ENCODE measurements around the gene RTN4IP1.

RTN4IP1 gene

GRCh38 chr6:106540907-106541306 lies 88.4 kb downstream of the RTN4IP1 start:
- DNase-seq = no peak

GRCh38 chr6:106540432-106540831 lies 88.9 kb downstream of the RTN4IP1 start:
- no peak for DNase-seq

DNA sequence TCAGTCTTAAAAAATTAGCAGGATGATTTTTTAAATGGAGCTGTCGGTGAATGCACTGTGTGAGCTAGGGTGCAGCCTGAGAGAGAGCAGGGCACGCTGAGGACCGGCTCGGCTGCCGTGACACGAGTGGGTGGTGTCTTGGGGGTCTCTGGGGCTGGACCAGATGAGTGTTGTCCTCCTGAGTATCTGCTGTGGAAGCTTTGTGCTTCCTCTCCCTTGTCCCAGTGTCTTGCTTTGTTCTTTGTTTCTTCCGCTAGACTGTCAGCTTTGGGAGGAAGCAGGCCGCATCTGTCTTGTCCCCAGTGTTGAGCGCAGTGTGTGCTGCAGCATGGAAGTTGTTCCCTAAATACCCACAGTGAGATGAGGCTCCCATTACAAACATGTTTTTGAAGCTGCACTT lies 89.4 kb downstream of the RTN4IP1 start:
- DNase-seq = peak; percentile 42

DNA sequence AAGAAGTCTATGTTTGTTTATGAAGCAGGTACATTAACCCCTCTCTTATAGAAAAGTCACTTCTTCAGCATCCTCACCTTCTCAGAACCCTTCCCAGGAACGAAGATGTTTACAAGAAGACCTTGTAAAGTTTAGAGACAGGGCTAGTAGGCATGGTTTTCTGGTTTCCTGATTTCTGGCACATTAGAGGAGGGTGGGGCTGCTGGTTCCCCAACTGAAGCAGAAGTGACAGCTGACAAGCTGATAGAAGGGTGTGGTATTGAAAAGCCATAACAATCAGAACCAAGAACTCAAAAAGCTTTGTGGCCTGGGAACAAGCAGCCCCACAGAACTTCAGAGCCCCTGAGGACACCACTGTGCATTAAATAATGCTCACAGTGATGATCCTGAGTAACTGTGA lies 91.2 kb downstream of the RTN4IP1 start:
- DNase-seq = peak; percentile 18

GRCh38 chr6:106537662-106538061 lies 91.6 kb downstream of the RTN4IP1 start:
- no peak for DNase-seq

DNA sequence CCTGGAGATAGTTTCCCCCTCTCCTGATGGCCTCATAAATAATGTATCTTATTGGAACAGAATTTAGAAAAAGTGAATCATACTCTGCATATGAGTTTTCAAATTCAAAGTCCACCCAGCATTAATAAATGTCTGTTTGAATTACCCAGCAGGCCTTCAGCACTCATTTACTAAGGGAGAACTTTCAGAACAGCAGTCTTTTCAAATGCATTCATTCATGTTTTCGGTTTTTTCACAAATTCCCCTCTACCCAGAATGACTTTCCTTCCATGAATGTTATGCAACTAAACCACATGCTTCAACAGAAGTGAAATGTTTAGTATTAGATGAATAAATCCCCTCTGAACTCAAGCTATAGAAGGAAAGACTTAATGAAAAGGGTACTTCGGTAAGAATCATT lies 92.4 kb downstream of the RTN4IP1 start:
- DNase-seq = peak; percentile 62

DNA sequence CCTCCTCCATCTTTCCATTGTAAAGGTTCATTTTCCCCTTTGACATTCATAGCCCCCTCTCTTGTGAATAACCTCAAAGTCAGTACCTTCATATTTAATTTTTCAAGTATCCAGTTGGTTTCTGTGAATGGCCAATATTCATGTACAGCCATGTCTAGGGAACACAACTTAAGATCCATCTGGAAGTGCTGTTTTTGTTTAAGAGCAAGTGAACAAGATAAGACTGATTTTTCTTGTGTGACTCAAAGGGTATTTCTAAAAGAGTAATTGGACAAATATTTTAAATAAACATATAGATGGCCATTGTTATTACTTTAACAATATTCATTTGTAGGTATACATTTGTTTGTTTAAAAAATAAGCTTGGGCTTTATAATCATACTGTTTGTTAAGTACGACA lies 92.9 kb downstream of the RTN4IP1 start:
- no peak for DNase-seq

DNA sequence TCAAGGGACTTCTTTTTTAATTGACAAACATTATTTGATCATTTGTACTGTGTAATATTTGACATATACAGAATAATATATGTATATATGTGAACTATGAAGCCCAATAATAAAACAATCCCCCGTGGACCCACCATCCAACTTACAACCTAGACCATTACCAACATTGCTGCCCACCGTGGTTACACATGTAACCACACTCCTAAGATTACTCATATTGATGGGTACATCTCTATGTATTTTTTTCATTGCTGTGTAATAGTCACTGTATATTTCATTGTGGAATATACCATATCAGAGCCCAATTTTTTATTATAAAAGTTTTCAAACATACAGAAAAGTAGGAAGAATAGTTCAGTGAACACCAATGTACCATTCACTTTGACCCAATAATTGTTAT lies 94.3 kb downstream of the RTN4IP1 start:
- no peak for DNase-seq

- DNase-seq = peak; percentile 58
Observed at GRCh38 chr6:106534564-106534982, 94.7 kb downstream of the RTN4IP1 start.

GRCh38 chr6:106534004-106534403 lies 95.3 kb downstream of the RTN4IP1 start:
- no peak for DNase-seq

- peak; percentile 69 for DNase-seq
Observed at GRCh38 chr6:106533054-106533453, 96.2 kb downstream of the RTN4IP1 start.

GRCh38 chr6:106530502-106530901 lies 98.8 kb downstream of the RTN4IP1 start:
- no peak for DNase-seq

DNA sequence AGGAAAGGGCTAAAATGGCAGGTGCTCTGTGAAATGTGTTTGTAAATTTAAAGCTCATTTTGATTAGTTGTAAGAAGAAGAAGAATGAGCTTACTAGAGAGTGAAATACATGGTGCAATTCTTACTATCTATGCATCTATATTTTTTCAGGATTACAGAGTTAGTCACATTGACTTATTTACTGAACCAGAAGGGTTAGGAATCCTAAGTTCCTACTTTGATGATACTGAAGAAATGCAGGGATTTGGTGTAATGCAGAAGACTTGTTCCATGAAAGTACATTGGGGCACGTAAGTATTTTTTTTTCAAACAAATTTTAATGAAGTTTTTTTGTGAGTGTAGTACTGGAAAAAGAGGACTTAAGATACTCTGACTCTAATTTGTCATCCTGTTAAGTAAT lies 99.3 kb downstream of the RTN4IP1 start:
- no peak for DNase-seq

DNA sequence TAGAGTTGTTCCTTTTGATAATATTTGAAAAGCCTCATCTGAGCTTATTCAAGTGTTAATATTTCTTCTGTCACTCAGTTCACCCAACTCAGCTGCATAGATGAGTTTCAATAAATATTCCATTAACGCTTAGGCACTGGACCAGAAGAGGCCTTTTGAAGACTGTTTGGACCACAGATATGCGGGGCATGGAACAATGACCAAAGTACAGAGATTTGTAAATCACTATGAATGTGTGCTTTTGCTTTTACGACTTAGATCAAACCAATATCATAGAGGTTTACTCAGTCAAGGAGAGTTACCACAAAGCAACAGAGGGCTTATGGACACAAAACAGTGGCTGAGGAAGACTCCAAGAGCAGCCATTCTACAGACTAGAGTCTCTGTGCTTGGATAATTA lies 99.9 kb downstream of the RTN4IP1 start:
- DNase-seq = no peak

DNA sequence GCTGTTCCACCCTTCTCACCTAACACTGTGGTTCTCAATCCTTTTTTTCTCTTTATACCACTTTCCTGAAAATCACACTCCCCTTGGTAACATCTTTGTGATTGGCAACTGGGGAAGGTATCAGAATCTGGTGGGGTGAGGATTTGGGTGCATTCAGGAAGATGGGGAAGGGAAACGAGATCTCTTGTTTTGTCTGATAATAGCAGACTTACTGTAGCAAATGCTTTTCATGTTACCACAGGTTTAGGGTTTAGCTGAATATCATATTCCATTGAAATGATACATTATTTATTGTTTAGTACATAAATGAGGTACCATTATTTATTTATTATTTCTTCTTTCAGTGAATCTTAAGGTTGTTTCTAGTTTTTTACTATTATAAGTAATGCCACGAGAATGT lies 100.8 kb downstream of the RTN4IP1 start:
- DNase-seq = no peak

GRCh38 chr6:106527979-106528378 lies 101.3 kb downstream of the RTN4IP1 start:
- no peak for DNase-seq

- DNase-seq = no peak
Observed at GRCh38 chr6:106527117-106527516, 102.2 kb downstream of the RTN4IP1 start.

DNA sequence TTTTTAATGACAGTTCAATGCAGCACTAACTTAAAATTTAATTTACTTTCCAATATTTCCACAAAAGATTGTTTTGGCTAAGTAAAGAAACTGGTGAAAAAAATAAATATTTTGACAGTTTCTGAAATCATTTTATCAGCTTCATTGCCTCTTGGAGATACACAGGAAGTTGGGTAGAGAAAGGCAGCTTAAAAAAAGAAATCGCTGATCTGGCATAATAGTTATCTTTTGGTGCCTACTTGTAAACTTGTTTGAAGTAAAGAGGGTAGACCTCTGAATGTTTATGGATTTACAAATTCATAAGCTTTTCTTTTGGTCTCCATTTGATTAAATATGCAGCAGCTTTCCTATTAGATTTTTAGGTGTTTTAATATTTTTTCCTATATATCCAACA lies 103.4 kb downstream of the RTN4IP1 start:
- DNase-seq = no peak

DNA sequence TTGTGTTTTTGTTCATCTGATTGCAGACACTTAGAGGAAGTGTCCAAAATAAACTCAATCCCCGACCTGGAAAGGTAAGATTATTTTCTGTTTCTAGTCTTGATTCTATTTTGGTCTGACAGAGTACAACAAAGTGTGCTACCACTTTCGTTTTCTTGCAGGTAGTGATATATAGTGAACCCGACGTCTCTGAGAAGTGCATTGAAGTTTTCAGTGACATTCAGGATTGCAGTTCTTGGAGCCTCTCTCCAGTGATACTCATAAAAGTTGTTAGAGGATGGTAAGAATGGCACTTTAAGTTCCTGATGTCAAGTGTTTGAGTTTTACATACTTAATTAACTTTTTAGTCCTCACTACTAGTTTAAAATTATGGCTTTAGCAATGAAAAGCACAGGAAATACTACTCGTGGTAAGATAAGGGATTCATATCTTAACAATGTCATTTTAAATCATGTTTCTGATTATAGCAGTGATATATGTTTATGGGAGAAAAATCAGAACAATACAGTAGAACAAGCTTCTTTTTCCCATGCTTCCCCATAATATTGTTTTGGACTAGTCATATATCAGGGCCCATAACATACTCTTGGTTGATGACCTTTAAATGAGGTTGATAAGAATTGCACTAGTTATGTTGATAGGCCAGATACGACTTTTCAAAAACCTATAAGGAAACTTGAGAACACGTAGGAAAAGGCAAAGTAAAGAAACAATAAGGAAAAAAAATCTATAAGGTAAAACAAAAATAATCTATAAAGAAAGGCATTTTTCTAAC lies 104.0 kb downstream of the RTN4IP1 start:
- DNase-seq = no peak

DNA sequence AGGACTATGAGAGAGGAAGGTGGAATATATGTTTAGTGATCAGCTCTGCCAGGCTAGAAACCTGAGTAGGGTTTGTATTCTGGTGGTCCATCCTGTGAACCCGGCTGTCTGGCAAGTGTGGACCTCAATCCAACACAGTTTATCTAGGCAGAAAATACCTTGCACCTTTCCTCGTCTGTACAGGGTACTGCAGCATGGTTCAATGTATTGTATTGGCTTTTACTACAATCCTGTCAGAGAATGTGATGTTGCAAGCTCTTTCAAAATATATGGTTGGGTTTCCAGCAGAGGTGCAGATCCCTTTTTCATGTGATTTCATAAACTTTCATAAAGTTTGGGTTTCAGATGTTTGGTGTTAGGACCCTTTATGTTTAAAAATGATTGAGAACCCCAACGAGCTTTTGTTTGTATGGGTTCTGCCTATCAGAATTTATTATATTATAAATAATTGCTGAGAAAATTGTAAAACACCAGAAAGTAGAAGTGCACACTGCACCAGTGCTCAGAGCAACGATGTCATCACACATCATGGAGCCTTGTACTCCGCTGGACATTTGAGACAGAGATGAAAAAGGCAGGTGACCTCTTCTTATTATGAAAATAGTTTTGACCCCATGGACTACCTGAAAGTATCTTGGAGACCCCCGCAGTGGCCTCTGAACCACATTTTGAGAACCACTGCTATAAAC lies 106.6 kb downstream of the RTN4IP1 start:
- peak; percentile 57 for DNase-seq
